ENCODE measurements around the gene DYNC2I2.

Gene DYNC2I2

DNA sequence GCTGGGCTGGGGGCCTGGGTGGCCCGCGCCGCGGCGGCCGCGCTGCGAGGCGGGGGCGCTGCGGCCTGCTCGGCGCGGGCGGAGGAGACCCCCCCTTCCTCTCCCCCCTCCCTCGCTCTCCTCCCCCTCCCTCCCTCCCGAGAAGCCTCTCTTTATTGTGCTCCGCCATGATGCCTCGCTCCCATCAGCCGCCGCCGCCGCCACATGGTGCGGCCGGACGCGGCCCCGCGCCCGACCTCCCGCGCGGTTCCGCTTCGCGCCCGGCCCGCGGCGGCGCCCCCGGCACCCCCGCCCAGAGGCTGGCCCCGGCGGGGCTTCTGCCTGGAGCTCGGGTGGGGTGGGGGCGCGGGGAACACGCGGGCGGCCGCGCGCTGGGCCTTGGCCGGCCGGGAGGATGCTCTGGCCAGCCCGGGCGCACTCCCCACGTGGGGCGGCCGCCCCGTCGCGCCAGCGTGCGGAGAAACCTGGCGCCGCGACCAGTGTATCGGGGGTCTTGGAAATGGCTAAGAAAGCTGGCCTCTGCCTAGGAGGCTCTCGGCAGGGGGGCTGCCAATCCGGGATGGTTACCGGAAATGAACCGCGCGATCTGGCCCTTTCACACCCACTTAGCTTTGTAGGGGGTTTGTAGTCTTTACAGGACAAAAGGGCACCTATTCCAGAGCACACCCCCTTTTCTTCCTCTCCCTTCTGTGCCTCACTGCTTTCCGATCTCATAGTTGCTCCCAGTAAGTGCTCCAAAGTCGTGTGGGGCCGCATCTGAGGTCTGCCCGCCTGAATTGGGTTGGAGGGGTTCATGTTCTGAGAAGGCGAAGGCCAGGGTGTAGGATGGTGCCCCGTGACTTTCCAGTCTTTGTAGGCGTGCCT, 33.4 kb upstream of the DYNC2I2 start:
- TF ChIP-seq CTCF (IDR thresholded peaks at IDR 0.05; ENCODE audit: insufficient read depth, missing control alignments): no peak
- DNase-seq (ENCODE audit: insufficient read length, low spot score) (no peak), FAIRE-seq (no peak)

GRCh38 chr9:128689293-128689774, 32.7 kb upstream of the DYNC2I2 start:
- no peak for TF ChIP-seq CTCF (IDR thresholded peaks at IDR 0.05; ENCODE audit: insufficient read depth, missing control alignments)
- no peak for DNase-seq (ENCODE audit: insufficient read length, low spot score)

DNA sequence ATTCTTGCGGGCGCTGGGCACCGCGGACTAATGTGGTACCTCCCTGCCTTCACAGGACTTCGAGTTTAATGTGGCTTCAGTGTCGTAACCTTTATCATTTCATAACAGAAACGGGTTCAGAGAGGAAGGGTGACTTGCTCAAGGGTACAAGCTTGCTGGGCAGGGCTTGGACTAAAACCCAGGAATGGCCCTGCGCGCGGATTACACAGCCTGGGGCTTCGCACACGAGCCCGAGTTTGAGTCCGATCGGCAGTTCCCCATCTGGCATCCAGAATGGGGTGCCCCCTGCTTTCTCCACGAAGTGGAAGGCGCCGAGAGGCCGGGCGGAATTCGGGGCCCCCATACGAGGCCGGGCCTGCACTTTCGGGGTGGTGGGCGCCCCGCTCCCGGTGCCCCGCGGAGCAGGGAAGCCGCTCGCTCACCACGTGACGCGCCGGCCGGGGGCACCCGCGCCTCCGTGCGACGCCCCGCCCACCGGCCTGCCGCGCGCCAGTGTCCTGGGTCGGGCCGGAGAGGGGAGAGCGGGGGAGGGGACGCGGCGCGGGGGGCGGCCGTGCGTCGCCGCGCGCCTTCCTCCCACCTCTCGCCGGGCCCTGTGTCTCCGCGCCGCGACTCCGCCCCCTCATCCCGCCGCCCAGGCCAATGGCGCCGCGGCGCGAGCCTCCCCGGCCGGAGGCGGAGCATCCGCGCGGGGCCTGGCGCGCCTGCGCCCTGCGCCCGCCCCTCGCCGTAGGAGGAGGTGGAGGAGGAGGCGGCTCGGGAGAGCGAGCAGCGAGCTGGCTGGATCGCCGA, 32.0 kb upstream of the DYNC2I2 start, which contains the start of gene SET:
TSS of gene SET (plus strand) at position 722 of the 792 bp plus-strand sequence. CDS start 361 bp downstream, outside the sequence.
- FAIRE-seq: no peak
- DNase-seq (ENCODE audit: insufficient read length, low spot score): peak; percentile 97
- no peak for TF ChIP-seq CTCF (IDR thresholded peaks at IDR 0.05; ENCODE audit: insufficient read depth, missing control alignments)

More at GRCh38 chr9:128689293-128689774, 32.7 kb upstream of the DYNC2I2 start:
- FAIRE-seq: no peak

DNA sequence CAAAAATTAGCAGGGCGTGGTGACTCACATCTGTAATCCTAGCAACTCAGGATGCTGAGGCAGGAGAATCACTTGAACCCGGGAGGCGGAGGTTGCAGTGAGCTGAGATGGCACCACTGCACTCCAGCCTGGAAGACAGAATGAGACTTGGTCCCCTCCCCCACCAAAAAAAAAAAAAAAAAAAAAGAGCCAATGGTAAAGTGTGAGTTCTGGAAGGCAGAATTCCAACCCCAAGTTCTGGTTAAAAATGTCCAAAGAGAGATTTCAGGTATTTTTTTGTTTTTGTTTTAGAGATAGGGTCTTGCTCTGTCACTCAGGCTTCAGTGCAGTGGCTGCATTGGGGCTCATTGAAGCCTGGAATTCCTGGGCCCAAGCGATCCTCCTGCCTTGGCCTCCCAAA, 30.8 kb upstream of the DYNC2I2 start:
- FAIRE-seq (no peak), DNase-seq (ENCODE audit: insufficient read length, low spot score) (no peak)
- no peak for TF ChIP-seq CTCF (IDR thresholded peaks at IDR 0.05; ENCODE audit: insufficient read depth, missing control alignments)

DNA sequence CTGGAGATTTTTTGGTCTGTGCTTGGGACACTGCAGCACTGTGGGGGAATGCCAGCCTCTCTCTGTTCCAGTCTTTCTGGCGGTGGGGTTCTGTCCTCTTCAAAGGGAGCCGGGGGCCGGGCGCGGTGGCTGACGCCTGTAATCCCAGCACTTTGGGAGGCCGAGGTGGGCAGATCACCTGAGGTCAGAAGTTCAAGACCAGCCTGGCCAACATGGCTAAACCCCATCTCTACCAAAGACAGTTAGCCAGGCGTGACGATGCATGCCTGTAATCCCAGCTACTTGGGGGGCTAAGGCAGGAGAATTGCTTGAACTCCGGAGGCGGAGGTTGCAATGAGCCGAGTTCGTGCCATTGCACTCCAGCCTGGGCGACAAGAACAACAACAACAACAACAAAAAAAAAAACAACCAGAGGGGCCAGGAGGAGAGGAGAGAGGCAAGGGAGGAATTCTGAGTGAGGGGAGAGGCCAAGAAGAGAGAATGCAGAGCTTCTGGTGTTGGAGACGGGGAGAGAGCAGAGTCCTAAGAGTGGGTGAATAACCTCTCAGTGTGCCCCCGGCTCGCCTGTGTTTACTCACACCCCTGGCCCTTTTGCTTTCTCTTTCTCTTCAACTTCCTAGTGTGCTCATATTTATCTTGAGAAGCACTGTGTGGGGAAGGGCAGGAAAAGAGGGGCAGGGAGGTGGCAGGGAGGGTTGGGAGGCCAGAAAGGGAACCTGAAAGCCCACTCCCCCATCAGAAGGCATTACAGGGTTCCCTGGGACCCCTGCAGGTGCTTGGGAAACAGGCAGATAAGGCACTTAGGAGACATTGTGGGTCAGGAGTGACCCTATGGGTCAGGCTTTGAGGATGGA, 29.2 kb upstream of the DYNC2I2 start:
- TF ChIP-seq CTCF (IDR thresholded peaks at IDR 0.05; ENCODE audit: insufficient read depth, missing control alignments): no peak
- FAIRE-seq: no peak
- no peak for DNase-seq (ENCODE audit: insufficient read length, low spot score)

DNA sequence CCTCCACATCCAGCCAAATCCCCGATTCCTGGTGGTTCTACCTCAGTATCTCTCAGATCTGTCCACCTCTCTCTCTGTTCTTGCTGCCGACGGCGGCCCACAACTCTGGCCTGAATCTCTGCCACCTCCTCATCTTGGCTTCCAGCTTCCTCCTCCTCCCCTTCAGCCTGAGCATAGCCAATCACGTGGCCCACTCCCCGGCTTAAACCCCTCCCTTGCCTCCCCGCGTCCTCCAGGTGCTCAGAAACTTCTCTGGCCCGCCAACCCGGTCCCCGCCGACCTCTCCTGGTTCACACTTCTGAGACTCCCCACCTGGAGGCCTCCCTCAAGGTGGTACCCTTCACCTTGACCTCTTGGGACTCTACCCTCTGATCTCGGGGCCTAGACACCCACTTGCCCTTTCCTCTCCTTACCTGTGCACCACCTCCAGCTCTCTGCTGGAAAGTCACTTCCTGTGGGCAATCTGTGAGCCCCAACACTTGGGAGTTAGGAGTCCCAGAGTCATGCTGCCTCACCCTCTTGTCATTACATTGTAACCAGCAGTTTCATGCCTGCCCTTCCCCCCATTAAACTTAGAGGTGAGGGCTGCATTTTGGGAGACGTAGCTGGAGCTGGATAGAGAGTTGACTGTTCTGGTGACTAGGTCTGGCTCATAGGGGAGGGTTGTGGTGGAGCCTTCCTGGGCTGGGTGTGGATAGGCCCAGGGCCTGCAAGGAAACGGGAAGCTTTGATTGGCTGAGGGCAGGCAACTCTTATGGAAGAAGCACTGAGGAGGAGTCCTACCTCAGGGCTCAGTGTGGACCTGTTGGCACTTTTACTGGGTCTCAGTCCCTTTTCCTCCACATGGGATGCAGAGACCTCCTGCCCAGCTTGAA, 27.9 kb upstream of the DYNC2I2 start:
- TF ChIP-seq CTCF (IDR thresholded peaks at IDR 0.05; ENCODE audit: insufficient read depth, missing control alignments): no peak
- no peak for DNase-seq (ENCODE audit: insufficient read length, low spot score)
- no peak for FAIRE-seq
